HCT116 (cell line): ENCODE data around the gene FYCO1. TPM values are rescaled to one million over a fixed set of nuclear protein-coding genes. Genes with fewer than 3 reads are reported as not detected.

Source experiments
- ATAC-seq: fragments of 200-7000 bp; cut with Tn5 transposase; 2 replicates; pipeline ENCODE4 v1.9.1; 2020; ENCODE audit warnings: mild to moderate bottlenecking, moderate library complexity
- BruUV-seq: library from RNA; stranded (reverse); fragments of 400-500 nt; replicated peaks from 2 replicates; lab custom pipeline; 2021; lab: Mats Ljungman, UMichigan
- CTCF ChIA-PET: fragments of 300-600 bp; sonication (Branson Sonifier 250); formaldehyde crosslinking; loops from one replicate; lab custom pipeline; 2021; ENCODE audit warnings: antibody characterized with exemption; lab: Charles Lee
- POLR2A ChIA-PET: fragments of 300-600, 350-600 bp; sonication (Branson Sonifier 250); formaldehyde crosslinking; loops from one replicate; lab custom pipeline; 2021; ENCODE audit warnings: antibody characterized with exemption; lab: Charles Lee
- RAD21 ChIA-PET, 2 experiments: fragments of 300-600 bp; sonication (Branson Sonifier 250); formaldehyde crosslinking; loops; one replicate each; lab custom pipeline; 2023; ENCODE audit warnings: low total read pairs in 2 of 2; ENCODE audit not compliant: uncharacterized antibody in 2 of 2, unreplicated experiment in 2 of 2, low non-redundant PET in 1 of 2; lab: Charles Lee
- DNase-seq: peaks from one replicate; pipeline ENCODE4 v3.0.0-alpha.2; 2010; ENCODE audit warnings: low read depth, low spot score
- H2AFZ ChIP-seq: fragments of 200-600 bp; shearing (Covaris generic), sonication (generic); 2 replicates; pipeline ENCODE4 v1.6.1; 2017; ENCODE audit warnings: low read depth, mixed run types, mixed read lengths, antibody characterized with exemption, low read length; ENCODE audit not compliant: poor library complexity, severe bottlenecking
- H3K27ac ChIP-seq: 2 replicates; pipeline ENCODE4 v1.5.1; 2012; ENCODE audit warnings: low read depth, low read length
- H3K27me3 ChIP-seq: fragments of 200-600 bp; sonication (generic); 2 replicates; pipeline ENCODE4 v1.6.1; 2016; ENCODE audit warnings: mixed run types, low read length, mixed read lengths; ENCODE audit not compliant: insufficient read depth
- H3K36me3 ChIP-seq, 2 experiments: fragments of 200-500 bp in 1 of 2; fragments of 200-600 bp in 1 of 2; sonication (Bioruptor generic) in 1 of 2; sonication (generic) in 1 of 2; 2 replicates each; pipeline versions ENCODE4 v1.5.1 to v1.6.1; 2014 to 2016; ENCODE audit warnings: low read length in 2 of 2, inconsistent platforms in 1 of 2, mixed read lengths in 1 of 2, mixed run types in 1 of 2; ENCODE audit not compliant: insufficient read depth in 2 of 2, control insufficient read depth in 1 of 2
- H3K4me1 ChIP-seq, 2 experiments: fragments of 200-600 bp in 1 of 2; sonication (generic) in 1 of 2; 2 replicates each; pipeline versions ENCODE4 v1.5.1 to v1.6.1; 2012 to 2017; ENCODE audit warnings: low read length in 2 of 2, inconsistent platforms in 1 of 2, mild to moderate bottlenecking in 1 of 2, mixed read lengths in 1 of 2, mixed run types in 1 of 2, moderate library complexity in 1 of 2; ENCODE audit not compliant: insufficient read depth in 2 of 2, control insufficient read depth in 1 of 2
- H3K4me2 ChIP-seq: fragments of 200-600 bp; sonication (generic); 2 replicates; pipeline ENCODE4 v1.6.1; 2017; ENCODE audit warnings: mixed run types, low read length, mixed read lengths
- H3K4me3 ChIP-seq, 2 experiments: fragments of 200-600 bp in 1 of 2; sonication (generic) in 1 of 2; replicated peaks in 1 of 2; 2 replicates each; pipeline ENCODE4 v1.5.1; 2011 to 2016; ENCODE audit warnings: low read length in 2 of 2, control low read depth in 1 of 2, low read depth in 1 of 2, mild to moderate bottlenecking in 1 of 2, mixed read lengths in 1 of 2, mixed run types in 1 of 2
- H3K79me2 ChIP-seq: fragments of 200-600 bp; sonication (generic); 2 replicates; pipeline ENCODE4 v1.6.1; 2017; ENCODE audit warnings: mild to moderate bottlenecking, mixed run types, low read length, moderate library complexity, mixed read lengths; ENCODE audit not compliant: insufficient read depth
- H3K9ac ChIP-seq: fragments of 200-600 bp; sonication (generic); 2 replicates; pipeline ENCODE4 v1.6.1; 2016; ENCODE audit warnings: low read length, mixed read lengths
- H3K9me2 ChIP-seq: fragments of 200-600 bp; sonication (generic), shearing (Covaris generic); 2 replicates; pipeline ENCODE4 v1.6.1; 2017; ENCODE audit warnings: mixed run types, mild to moderate bottlenecking, moderate library complexity; ENCODE audit not compliant: insufficient read depth
- H3K9me3 ChIP-seq, 2 experiments: fragments of 200-500 bp in 1 of 2; fragments of 200-600 bp in 1 of 2; sonication (Bioruptor generic) in 1 of 2; sonication (generic) in 1 of 2; 2 replicates each; pipeline ENCODE4 v1.6.1; 2014 to 2017; ENCODE audit warnings: low read length in 2 of 2, mixed read lengths in 2 of 2, inconsistent platforms in 1 of 2, low read depth in 1 of 2, mild to moderate bottlenecking in 1 of 2, mixed run types in 1 of 2, moderate library complexity in 1 of 2; ENCODE audit not compliant: control insufficient read depth in 1 of 2, insufficient read depth in 1 of 2
- H4K20me1 ChIP-seq: fragments of 200-600 bp; sonication (generic), shearing (Covaris generic); 2 replicates; pipeline ENCODE4 v1.6.1; 2017; ENCODE audit warnings: mixed run types, mild to moderate bottlenecking, moderate library complexity; ENCODE audit not compliant: insufficient read depth
- CBX3 ChIP-seq: IDR thresholded peaks from 2 replicates; pipeline ENCODE4 v1.6.1; 2012; ENCODE audit warnings: low read depth
- CEBPB ChIP-seq: IDR thresholded peaks from 2 replicates; pipeline ENCODE4 v1.6.1; 2012; ENCODE audit warnings: low read depth
- CTCF ChIP-seq, 3 experiments: fragments of 200-600 bp in 1 of 3; sonication (generic) in 1 of 3; IDR thresholded peaks in 2 of 3; conservative IDR thresholded peaks in 1 of 3; 2 replicates each; pipeline ENCODE4 v1.5.1; 2012 to 2017; ENCODE audit warnings: low read depth in 2 of 3, low read length in 2 of 3, antibody characterized with exemption in 1 of 3, borderline replicate concordance in 1 of 3, control low read depth in 1 of 3, mild to moderate bottlenecking in 1 of 3, mixed read lengths in 1 of 3, mixed run types in 1 of 3, moderate library complexity in 1 of 3; ENCODE audit not compliant: insufficient read depth in 1 of 3
- EGR1 ChIP-seq: IDR thresholded peaks from 2 replicates; pipeline ENCODE4 v1.6.1; 2012; ENCODE audit warnings: low read depth
- JUND ChIP-seq: IDR thresholded peaks from 2 replicates; pipeline ENCODE4 v1.6.1; 2012
- POLR2A ChIP-seq: IDR thresholded peaks from 2 replicates; pipeline ENCODE4 v1.7.0; 2011; ENCODE audit warnings: borderline replicate concordance; ENCODE audit not compliant: insufficient read depth, insufficient read length; ENCODE audit errors: extremely low read depth
- POLR2AphosphoS5 ChIP-seq: IDR thresholded peaks from 2 replicates; pipeline ENCODE4 v1.6.1; 2011; ENCODE audit warnings: mild to moderate bottlenecking, low read depth, low read length, moderate library complexity
- SP1 ChIP-seq: IDR thresholded peaks from 2 replicates; pipeline ENCODE4 v1.6.1; 2012; ENCODE audit warnings: low read depth
- ZNF274 ChIP-seq: fragments of 200-500 bp; sonication (Bioruptor generic); IDR thresholded peaks from 2 replicates; pipeline ENCODE4 v1.6.1; 2014; ENCODE audit warnings: mild to moderate bottlenecking, low read depth, low read length, inconsistent platforms
- intact Hi-C: fragments of 100-400 bp; cut with micrococcal nuclease; formaldehyde crosslinking; loops from 2 replicates; pipeline ENCODE4 v1.10.0; 2022
- total RNA-seq: library from RNA; stranded (reverse); gene quantifications from one replicate; pipeline ENCODE4 v1.2.1, GENCODE V29; 2021; ENCODE audit not compliant: unreplicated experiment

Gene FYCO1
- total RNA-seq, 1 experiment from 2014 or later, result 15.8 TPM

GRCh38 chr3:45994419-45995235 lies 997 bp downstream of the FYCO1 start:
- Histone ChIP-seq H3K9me3 (no peaks in the 10 kb centered on the region), H3K9me2 (no peaks in the 10 kb centered on the region), H3K4me3 (peak overlapping the region; percentile 73 to 97), H3K27me3 (no peaks in the 10 kb centered on the region), H3K4me1 (peaks cover 5 to 22% of the 10 kb centered on the region in 2 experiments; a peak in 3 of 4 replicates), H3K36me3 (no peaks in the 10 kb centered on the region), H3K4me2 (peak overlapping the region; percentile 95), H2AFZ (no peak overlapping the region), H3K79me2 (peaks cover 24% of the 10 kb centered on the region), H4K20me1 (no peaks in the 10 kb centered on the region), H3K27ac (peak overlapping the region; percentile 56; the same call in 1 of the 2 replicates), H3K9ac (peak overlapping the region; percentile 90)
- BruUV-seq, result no TSS peak
- CTCF ChIA-PET, result interaction anchor here (0.7 to 1.3 kb wide), 2 partner anchors 22 to 56 kb away, joined by 3 read pairs; no protein-coding TSS in a partner anchor
- POLR2A ChIA-PET, result interaction anchor here (0.6 kb wide), 1 partner anchor 609 kb away, joined by 3 read pairs; no protein-coding TSS in a partner anchor
- ATAC-seq, result peak; percentile 2; the same call in 1 of the 2 replicates
- no peak for DNase-seq
- no peak for TF ChIP-seq POLR2AphosphoS5
- TF ChIP-seq JUND, result no peak
- no peak for TF ChIP-seq CBX3
- no peak for TF ChIP-seq CTCF (IDR thresholded peaks at IDR 0.05 in 2 of 3, conservative IDR thresholded peaks at IDR 0.05 in 1 of 3; ENCODE audit: borderline replicate concordance in 1 of 3, insufficient read depth in 1 of 3, low read depth in 2 of 3, low read length in 2 of 3)
- no peak for TF ChIP-seq CEBPB
- TF ChIP-seq POLR2A, result no peak
- TF ChIP-seq EGR1, result no peak
- no peak for TF ChIP-seq ZNF274
- TF ChIP-seq SP1, result no peak
- intact Hi-C loops, result no loop called here
- RAD21 ChIA-PET, result interaction anchor here in 1 of 2 experiments (0.6 kb wide), 1 partner anchor 110 kb away, joined by 4 read pairs; no protein-coding TSS in a partner anchor
